ENCODE results near the gene ANKRD12. TPM values are rescaled to one million over a fixed set of nuclear protein-coding genes. Genes with fewer than 3 reads are reported as not detected.
A peak's percentile ranks its signal among the peaks of the same experiment; 100 is the strongest.

The ANKRD12 gene
- total RNA-seq, 1 donor = 19.7 TPM

GRCh38 chr18:9105420-9105819 lies 31.2 kb upstream of the ANKRD12 start:
- DNase-seq (ENCODE audit: low read depth in 2 of 3, low spot score in 2 of 3) = no peak

- no peak for DNase-seq (ENCODE audit: low read depth in 2 of 3, low spot score in 2 of 3)
Measured at GRCh38 chr18:9106094-9106493, 30.5 kb upstream of the ANKRD12 start.

- DNase-seq (ENCODE audit: low read depth in 2 of 3, low spot score in 2 of 3) = no peak
Measured at GRCh38 chr18:9106800-9107584, 29.6 kb upstream of the ANKRD12 start.

- no peak for DNase-seq (ENCODE audit: low read depth in 2 of 3, low spot score in 2 of 3)
Measured at GRCh38 chr18:9108911-9109310, 27.7 kb upstream of the ANKRD12 start.

GRCh38 chr18:9109523-9109922 lies 27.1 kb upstream of the ANKRD12 start:
- no peak for DNase-seq (ENCODE audit: low read depth in 2 of 3, low spot score in 2 of 3)

DNA sequence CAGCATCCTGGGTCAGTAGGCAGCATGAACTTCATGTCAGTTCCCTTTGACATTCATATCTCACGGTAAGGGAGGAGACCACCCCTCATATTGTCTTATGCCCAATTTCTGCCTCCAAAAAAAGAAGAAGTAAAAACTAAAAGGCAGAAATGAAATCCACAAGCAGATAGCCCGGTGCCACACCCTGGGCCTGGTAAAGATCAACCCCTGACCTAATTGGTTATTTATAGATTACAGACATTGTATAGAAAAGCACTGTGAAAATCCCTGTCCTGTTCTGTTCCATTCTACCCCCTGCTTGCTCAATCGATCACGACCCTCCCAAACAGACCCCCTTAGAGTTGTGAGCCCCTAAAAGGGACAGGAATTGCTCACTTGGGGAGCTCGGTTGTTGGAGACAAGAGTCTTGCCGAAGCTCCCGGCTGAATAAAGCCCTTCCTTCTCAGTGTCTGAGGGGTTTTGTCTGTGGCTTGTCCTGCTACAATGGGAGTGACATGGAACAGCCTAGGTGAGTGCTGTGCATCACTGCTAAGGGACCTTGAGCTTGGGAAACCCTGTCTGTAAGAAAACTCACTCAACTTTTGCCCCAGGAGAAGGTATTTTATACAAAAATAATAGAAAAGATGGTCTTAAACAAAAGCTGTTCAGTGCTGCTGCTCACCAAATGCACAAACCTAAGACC lies 23.0 kb upstream of the ANKRD12 start:
- no peak for DNase-seq (ENCODE audit: low read depth in 2 of 3, low spot score in 2 of 3)

DNA sequence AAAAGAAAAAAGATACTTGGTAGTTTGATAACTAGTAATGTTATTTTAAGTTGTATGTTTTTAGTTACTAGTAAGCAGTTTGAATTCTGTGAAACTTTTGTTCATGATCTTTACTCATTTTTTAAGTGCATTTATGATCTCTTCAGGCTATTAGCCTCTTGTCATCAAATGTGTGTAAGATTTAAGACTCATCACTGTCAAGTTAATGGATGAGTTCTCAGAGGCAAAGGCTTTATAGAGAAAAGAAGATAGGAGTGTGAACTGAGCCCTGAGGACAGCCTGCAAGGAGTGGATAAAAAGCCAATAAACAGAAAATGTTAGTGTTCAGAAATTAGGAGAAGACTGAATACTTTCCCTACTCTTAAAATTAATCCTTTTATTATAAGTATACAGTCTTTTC lies 20.6 kb upstream of the ANKRD12 start:
- no peak for DNase-seq (ENCODE audit: low read depth in 2 of 3, low spot score in 2 of 3)

DNA sequence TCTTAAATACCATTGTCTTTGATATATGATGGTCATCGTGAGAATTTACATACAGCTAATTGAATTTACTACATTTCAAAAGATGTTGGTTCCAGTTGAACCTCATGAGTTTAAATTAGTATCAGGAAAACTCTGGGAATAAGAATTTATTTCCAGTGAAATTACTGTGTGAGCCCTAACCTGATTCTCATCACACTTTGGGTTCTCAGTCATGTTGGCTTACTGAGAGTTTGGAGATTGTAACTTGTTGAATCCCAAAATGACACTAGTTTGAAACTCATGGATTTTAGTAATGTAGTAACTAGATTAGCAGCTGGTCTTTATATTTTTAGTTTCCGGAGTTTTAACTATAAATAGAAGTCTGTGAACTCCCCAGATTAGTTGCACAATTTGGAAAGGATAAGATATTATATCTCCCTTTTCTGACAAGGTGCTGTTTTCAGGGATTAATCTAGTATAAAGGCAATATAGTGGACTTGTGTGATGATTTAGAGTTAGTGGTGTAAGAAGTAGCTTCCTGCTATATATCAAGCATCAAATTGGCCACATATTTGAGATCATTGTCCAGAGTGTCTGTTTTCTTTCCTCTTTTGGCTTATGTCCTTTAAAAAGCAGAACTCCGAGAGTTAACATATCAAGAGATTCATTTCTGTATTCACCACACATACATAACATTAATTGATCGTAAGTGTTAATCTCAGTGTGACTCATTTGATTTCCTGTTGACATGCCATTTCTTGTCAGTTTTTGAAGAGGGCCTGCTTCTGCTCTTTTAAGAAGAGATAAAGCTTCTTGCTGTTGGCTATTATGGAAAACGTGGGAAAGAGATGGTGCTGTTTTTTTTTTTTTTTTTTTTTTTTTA lies 18.4 kb upstream of the ANKRD12 start:
- DNase-seq (ENCODE audit: low read depth in 2 of 3, low spot score in 2 of 3) = peak in 2 of 3 donors; percentile 58 to 67

DNA sequence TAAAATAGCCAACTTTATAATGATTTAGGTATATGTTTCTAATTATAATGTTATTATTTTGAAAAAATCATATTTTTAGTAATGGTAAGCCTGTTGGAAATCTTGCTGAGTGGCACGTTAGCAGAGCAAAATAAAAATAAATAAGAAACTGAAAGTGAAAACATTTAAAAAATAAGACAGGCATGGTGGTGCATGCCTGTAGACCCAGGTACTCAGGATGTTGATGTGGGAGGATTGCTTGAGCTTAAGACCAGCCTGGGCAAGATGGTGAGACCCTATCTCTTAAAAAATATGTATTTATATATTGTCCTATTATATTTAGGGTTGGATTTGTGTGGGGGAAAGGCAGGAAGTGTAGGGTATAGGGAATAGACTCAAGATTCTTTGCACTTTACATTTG lies 15.8 kb upstream of the ANKRD12 start:
- DNase-seq (ENCODE audit: low read depth in 2 of 3, low spot score in 2 of 3) = no peak

DNA sequence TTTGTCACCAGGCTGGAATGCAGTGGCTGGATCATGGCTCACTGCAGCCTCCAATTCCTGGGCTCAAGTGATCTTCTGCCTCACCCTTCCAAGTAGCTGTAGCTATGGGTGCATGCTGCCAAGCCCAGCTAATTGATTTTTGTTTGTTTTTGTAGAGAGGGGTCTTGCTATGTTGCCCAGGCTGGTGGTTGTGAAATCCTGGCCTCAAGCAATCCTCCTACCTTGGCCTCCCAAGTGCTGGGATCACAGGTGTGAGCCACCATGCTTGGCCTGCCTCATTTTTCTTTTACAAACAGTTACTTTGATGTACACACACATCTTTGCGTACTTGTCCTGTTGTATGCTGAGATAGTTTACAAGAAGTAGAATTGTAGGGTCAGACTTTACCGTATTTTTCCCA lies 13.1 kb upstream of the ANKRD12 start:
- no peak for DNase-seq (ENCODE audit: low read depth in 2 of 3, low spot score in 2 of 3)

- no peak for DNase-seq (ENCODE audit: low read depth in 2 of 3, low spot score in 2 of 3)
Measured at GRCh38 chr18:9124824-9125223, 11.8 kb upstream of the ANKRD12 start.

- DNase-seq (ENCODE audit: low read depth in 2 of 3, low spot score in 2 of 3) = no peak
Measured at GRCh38 chr18:9126337-9126736, 10.2 kb upstream of the ANKRD12 start.

DNA sequence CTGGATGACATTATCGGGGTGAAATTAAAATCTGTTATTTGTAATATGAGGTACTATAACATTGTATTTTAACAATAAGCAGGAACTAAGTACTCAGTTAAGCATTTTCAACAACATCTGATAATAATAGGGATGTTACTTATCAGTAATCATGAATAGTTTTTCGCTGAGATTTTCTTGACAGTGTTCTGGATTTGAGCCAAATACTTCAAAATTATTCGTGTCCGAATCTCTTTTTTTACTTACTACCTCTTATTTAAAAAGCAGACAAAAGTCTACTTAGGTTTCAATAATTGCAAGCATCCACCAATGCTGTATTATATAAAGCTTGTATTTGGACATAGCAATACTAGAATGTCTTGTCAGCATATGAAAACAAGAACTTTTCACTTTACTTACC lies 6.4 kb upstream of the ANKRD12 start:
- DNase-seq (ENCODE audit: low read depth in 2 of 3, low spot score in 2 of 3) = no peak

DNA sequence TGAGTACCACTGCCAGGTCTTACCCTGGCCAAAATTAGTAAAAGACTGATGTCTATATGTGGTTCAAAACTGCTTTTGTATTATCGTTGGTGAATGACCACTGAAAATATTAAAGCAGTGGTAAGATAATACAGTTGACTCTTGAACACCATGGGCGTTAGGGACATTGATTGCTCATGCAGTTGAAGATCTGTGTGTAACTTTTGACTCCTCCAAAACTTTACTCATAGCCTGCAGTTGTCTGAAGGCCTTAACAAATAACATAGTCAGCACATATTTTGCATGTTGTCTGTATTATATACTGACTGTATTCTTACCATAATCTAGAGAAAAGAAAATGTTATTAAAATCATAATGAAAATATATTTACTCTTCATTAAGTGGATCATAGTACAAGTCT lies 5.8 kb upstream of the ANKRD12 start:
- no peak for DNase-seq (ENCODE audit: low read depth in 2 of 3, low spot score in 2 of 3)

GRCh38 chr18:9132628-9133027 lies 4.0 kb upstream of the ANKRD12 start:
- DNase-seq (ENCODE audit: low read depth in 2 of 3, low spot score in 2 of 3) = no peak

DNA sequence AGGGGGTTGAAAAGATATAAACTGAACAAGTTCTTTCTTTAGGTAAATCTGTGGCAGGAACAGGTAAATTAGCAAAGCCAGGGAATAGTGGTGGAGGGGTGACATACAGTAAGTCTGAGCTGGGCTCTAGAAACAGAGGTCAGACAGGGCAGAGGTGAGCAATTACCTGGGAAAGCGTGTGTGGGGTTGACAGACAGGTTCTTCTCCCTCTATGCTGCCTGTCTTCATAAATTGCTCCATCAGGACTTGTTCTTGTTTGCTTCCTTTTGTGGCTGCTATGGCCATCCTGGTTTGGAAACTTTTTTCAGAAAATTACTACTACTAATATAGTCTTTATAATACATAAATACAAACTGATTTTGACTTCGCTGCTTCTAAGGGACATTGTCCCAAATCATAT lies 3.4 kb upstream of the ANKRD12 start:
- DNase-seq (ENCODE audit: low read depth in 2 of 3, low spot score in 2 of 3) = no peak

- no peak for DNase-seq (ENCODE audit: low read depth in 2 of 3, low spot score in 2 of 3)
Measured at GRCh38 chr18:9135081-9135911, 1.3 kb upstream of the ANKRD12 start.

- no peak for DNase-seq (ENCODE audit: low read depth in 2 of 3, low spot score in 2 of 3)
Measured at GRCh38 chr18:9135912-9136314, 668 bp upstream of the ANKRD12 start.

GRCh38 chr18:9137168-9138066 lies 836 bp downstream of the ANKRD12 start:
- DNase-seq (ENCODE audit: low read depth in 2 of 3, low spot score in 2 of 3) = peak in 2 of 3 donors; percentile 77 to 79
